22Rv1 (cell line): ENCODE results near the gene THEM5.

Experiments used
- ZFX ChIP-seq: fragments of 450-650 bp; IDR thresholded peaks from 2 replicates; pipeline ENCODE4 v1.6.1; 2017; ENCODE audit warnings: antibody characterized with exemption, borderline replicate concordance
- TF ChIP-seq, protein P1 (sequence below): fragments of 450-650 bp; IDR thresholded peaks from 2 replicates; pipeline ENCODE4 v1.5.1; 2017; ENCODE audit warnings: mild to moderate bottlenecking

DNA sequence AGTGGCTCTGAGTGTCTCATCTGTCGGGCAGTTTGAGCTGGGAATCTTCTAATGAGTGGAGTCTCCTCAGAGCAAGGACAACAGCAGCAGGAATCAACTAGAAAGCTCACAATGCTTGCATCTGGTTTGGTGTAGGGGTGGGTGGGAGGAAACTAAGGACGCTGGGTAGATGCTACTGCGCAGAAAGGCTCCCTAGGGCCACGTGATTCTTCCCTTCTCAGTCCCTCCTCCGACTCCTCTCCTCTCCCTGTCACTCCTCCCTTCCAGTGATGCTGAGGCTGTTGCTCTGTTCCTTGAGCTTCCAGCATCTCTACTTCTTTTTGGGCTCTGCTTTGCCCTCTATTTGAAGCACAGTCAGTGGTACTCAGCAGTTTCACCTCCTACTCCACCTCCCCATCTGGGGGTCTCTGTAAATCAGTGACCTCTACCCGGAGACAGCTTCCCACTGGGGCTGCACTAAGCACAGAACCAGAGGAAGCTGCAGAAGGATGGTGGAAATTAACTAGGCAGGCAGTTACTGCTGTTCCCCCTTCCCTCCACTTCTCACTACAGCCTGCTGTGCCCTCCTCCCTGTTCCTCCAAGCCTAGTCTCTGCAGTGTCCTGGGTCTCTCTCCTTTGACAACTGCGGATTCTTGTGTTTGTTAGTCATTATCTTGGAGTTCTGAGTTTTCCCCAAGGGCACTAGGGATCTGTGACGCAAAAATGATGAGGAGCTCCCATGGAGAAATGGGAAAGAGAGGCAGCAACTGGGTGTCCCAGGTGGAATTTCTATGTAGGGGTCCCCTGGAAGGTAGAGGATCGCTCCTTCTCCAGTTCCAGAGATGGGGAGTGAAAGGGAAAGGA, 54.1 kb downstream of the THEM5 start:
- TF ChIP-seq, protein P1, sequence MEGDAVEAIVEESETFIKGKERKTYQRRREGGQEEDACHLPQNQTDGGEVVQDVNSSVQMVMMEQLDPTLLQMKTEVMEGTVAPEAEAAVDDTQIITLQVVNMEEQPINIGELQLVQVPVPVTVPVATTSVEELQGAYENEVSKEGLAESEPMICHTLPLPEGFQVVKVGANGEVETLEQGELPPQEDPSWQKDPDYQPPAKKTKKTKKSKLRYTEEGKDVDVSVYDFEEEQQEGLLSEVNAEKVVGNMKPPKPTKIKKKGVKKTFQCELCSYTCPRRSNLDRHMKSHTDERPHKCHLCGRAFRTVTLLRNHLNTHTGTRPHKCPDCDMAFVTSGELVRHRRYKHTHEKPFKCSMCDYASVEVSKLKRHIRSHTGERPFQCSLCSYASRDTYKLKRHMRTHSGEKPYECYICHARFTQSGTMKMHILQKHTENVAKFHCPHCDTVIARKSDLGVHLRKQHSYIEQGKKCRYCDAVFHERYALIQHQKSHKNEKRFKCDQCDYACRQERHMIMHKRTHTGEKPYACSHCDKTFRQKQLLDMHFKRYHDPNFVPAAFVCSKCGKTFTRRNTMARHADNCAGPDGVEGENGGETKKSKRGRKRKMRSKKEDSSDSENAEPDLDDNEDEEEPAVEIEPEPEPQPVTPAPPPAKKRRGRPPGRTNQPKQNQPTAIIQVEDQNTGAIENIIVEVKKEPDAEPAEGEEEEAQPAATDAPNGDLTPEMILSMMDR, result no peak
- no peak for TF ChIP-seq ZFX
